ENCODE results near the gene ADGRF3. TPM values are rescaled to one million over a fixed set of nuclear protein-coding genes. Genes with fewer than 3 reads are reported as not detected.
A peak's percentile ranks its signal among the peaks of the same experiment; 100 is the strongest.

The ADGRF3 gene
- total RNA-seq, 1 experiment from 2014 or later: 0.48 TPM

GRCh38 chr2:26298286-26298637 lies 48.3 kb downstream of the ADGRF3 start:
- no peak for TF ChIP-seq EZH2 (IDR thresholded peaks at IDR 0.05; ENCODE audit: low read depth)
- no peak for TF ChIP-seq CTCF (conservative IDR thresholded peaks at IDR 0.05)
- Histone ChIP-seq H3K4me3 (no peak overlapping the region), H3K36me3 (ENCODE audit: low read depth) (no peaks in the 10 kb centered on the region), H2AFZ (no peak overlapping the region), H3K4me1 (replicated peaks; ENCODE audit: insufficient read depth) (peaks cover 25% of the 10 kb centered on the region), H3K27ac (no peak overlapping the region), H3K27me3 (ENCODE audit: insufficient read depth, low read depth) (no peaks in the 10 kb centered on the region), H3F3A (ENCODE audit: insufficient read depth, low read depth) (peaks cover 6% of the 10 kb centered on the region; the same call in 1 of the 2 replicates), H4K20me1 (ENCODE audit: insufficient read depth) (no peaks in the 10 kb centered on the region), H3K4me2 (no peak overlapping the region), H3K79me2 (ENCODE audit: low read depth) (no peaks in the 10 kb centered on the region), H3K9me2 (ENCODE audit: insufficient read depth) (no peaks in the 10 kb centered on the region), H3K9me3 (ENCODE audit: insufficient read depth, low read depth) (no peaks in the 10 kb centered on the region)
- DNase-seq: no peak
- intact Hi-C loops (cut with micrococcal nuclease; ENCODE audit: unreplicated experiment): loop anchor here (2.0 to 5.0 kb wide), 2 partner anchors 33 to 56 kb away; partner anchors contain the start of genes HADHA and HADHB
- ChIA-PET CTCF (interaction anchor here (0.6 kb wide), 1 partner anchor 36 kb away, joined by 4 read pairs; no protein-coding TSS in a partner anchor), POLR2A (ENCODE audit: unreplicated experiment) (no interaction called here)
- no TSS peak for BruUV-seq (replicated peaks)

- no peaks in the 10 kb centered on the region for H3K79me2 ChIP-seq (ENCODE audit: low read depth)
These were observed 49.5 kb downstream of the ADGRF3 start for GRCh38 chr2:26297061-26297460.

GRCh38 chr2:26295511-26295910 lies 51.1 kb downstream of the ADGRF3 start:
- Histone ChIP-seq H3K4me2 (no peak overlapping the region), H3K36me3 (ENCODE audit: low read depth) (no peaks in the 10 kb centered on the region), H3K9me3 (ENCODE audit: insufficient read depth, low read depth) (no peaks in the 10 kb centered on the region), H3F3A (ENCODE audit: insufficient read depth, low read depth) (peaks cover 16% of the 10 kb centered on the region; the same call in 1 of the 2 replicates), H3K9me2 (ENCODE audit: insufficient read depth) (no peaks in the 10 kb centered on the region), H2AFZ (no peak overlapping the region), H3K27ac (no peak overlapping the region), H3K27me3 (ENCODE audit: insufficient read depth, low read depth) (no peaks in the 10 kb centered on the region), H4K20me1 (ENCODE audit: insufficient read depth) (no peaks in the 10 kb centered on the region), H3K4me3 (no peak overlapping the region), H3K79me2 (ENCODE audit: low read depth) (no peaks in the 10 kb centered on the region), H3K4me1 (replicated peaks; ENCODE audit: insufficient read depth) (peaks cover 14% of the 10 kb centered on the region)
- ChIA-PET CTCF (no interaction called here), POLR2A (ENCODE audit: unreplicated experiment) (no interaction called here)
- BruUV-seq (replicated peaks): no TSS peak
- TF ChIP-seq EZH2 (IDR thresholded peaks at IDR 0.05; ENCODE audit: low read depth) (no peak), CTCF (conservative IDR thresholded peaks at IDR 0.05) (no peak)
- DNase-seq: no peak
- intact Hi-C loops (cut with micrococcal nuclease; ENCODE audit: unreplicated experiment): loop anchor here (5.0 kb wide), 1 partner anchor 53 kb away; the partner anchor contains the start of genes HADHA and HADHB

More at GRCh38 chr2:26297061-26297460, 49.5 kb downstream of the ADGRF3 start:
- CTCF ChIA-PET: no interaction called here
- Histone ChIP-seq H3K9me2 (ENCODE audit: insufficient read depth) (no peaks in the 10 kb centered on the region), H3K9me3 (ENCODE audit: insufficient read depth, low read depth) (no peaks in the 10 kb centered on the region), H3K27ac (no peak overlapping the region), H3K36me3 (ENCODE audit: low read depth) (no peaks in the 10 kb centered on the region), H3K4me3 (no peak overlapping the region), H3K4me1 (replicated peaks; ENCODE audit: insufficient read depth) (peaks cover 14% of the 10 kb centered on the region), H2AFZ (no peak overlapping the region), H4K20me1 (ENCODE audit: insufficient read depth) (no peaks in the 10 kb centered on the region), H3K4me2 (no peak overlapping the region), H3K27me3 (ENCODE audit: insufficient read depth, low read depth) (no peaks in the 10 kb centered on the region), H3F3A (ENCODE audit: insufficient read depth, low read depth) (peaks cover 10% of the 10 kb centered on the region; the same call in 1 of the 2 replicates)
- TF ChIP-seq EZH2 (IDR thresholded peaks at IDR 0.05; ENCODE audit: low read depth): no peak
- no TSS peak for BruUV-seq (replicated peaks)
- POLR2A ChIA-PET (ENCODE audit: unreplicated experiment): no interaction called here
- intact Hi-C loops (cut with micrococcal nuclease; ENCODE audit: unreplicated experiment): loop anchor here (5.0 kb wide), 1 partner anchor 55 kb away; the partner anchor contains the start of genes HADHA and HADHB
- DNase-seq: no peak

GRCh38 chr2:26292646-26293045 lies 53.9 kb downstream of the ADGRF3 start:
- Histone ChIP-seq H3K79me2 (ENCODE audit: low read depth) (no peaks in the 10 kb centered on the region), H2AFZ (no peak overlapping the region), H3K36me3 (ENCODE audit: low read depth) (no peaks in the 10 kb centered on the region), H3K4me3 (no peak overlapping the region), H3K27me3 (ENCODE audit: insufficient read depth, low read depth) (no peaks in the 10 kb centered on the region), H3K4me2 (no peak overlapping the region), H3F3A (ENCODE audit: insufficient read depth, low read depth) (peaks cover 13% of the 10 kb centered on the region; the same call in 1 of the 2 replicates), H3K9me3 (ENCODE audit: insufficient read depth, low read depth) (no peaks in the 10 kb centered on the region), H3K27ac (0 out of 2 replicates have a peak overlapping the region, but pooled peaks have one; percentile 13), H3K9me2 (ENCODE audit: insufficient read depth) (no peaks in the 10 kb centered on the region), H3K4me1 (replicated peaks; ENCODE audit: insufficient read depth) (no peaks in the 10 kb centered on the region), H4K20me1 (ENCODE audit: insufficient read depth) (no peaks in the 10 kb centered on the region)
- POLR2A ChIA-PET (ENCODE audit: unreplicated experiment): no interaction called here
- intact Hi-C loops (cut with micrococcal nuclease; ENCODE audit: unreplicated experiment): no loop called here
- TF ChIP-seq CTCF (conservative IDR thresholded peaks at IDR 0.05): no peak
- TF ChIP-seq EZH2 (IDR thresholded peaks at IDR 0.05; ENCODE audit: low read depth): no peak
- BruUV-seq (replicated peaks): no TSS peak
- peak; percentile 37 to 43 for DNase-seq
- CTCF ChIA-PET: no interaction called here
